ENCODE results near the gene SOX5. TPM values are rescaled to one million over a fixed set of nuclear protein-coding genes. Genes with fewer than 3 reads are reported as not detected.

The SOX5 gene
- polyA plus RNA-seq, 1 of the 3 experiments (the other 2 are of a cell fraction) = 0.21 TPM

DNA sequence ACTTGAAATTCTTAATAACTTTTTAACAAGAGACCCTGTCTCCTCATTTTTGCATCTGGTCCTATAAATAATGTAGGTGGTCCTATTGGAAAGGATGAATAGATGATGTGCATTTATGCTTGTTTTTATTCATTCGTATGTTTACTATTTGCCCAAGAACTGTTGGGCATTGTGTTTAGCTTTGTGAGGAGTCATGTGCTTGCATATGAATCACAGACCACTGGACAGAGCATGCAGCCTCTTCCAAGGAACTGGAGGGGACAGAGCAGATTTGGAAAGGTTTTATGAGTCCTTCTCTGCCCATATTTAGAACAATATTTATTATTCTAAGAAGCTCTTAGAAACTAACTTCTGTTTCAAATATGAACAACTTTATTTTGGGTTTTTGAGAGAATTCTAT, 414.0 kb downstream of the SOX5 start:
- no peaks in the 10 kb centered on the region for H3K36me3 ChIP-seq (replicated peaks in 1 of 2; ENCODE audit: control insufficient read depth in 1 of 2, insufficient read depth in 2 of 2, low read length in 1 of 2)
- POLR2A ChIA-PET = no interaction called here
- no peak for TF ChIP-seq FOXJ3 (CRISPR knock-in tag; IDR thresholded peaks at IDR 0.05)
- no peak for TF ChIP-seq CTCF (IDR thresholded peaks at IDR 0.05)
- TF ChIP-seq EZH2phosphoT487 (IDR thresholded peaks at IDR 0.05; ENCODE audit: borderline replicate concordance, low read depth) = no peak
- no peak for TF ChIP-seq NRF1 (IDR thresholded peaks at IDR 0.05; ENCODE audit: low read depth, low read length)
- no peak for TF ChIP-seq MXI1 (IDR thresholded peaks at IDR 0.05; ENCODE audit: low read depth, low read length)
- no peak for TF ChIP-seq RFX5 (IDR thresholded peaks at IDR 0.05; ENCODE audit: low read length)
- TF ChIP-seq TEAD4 (IDR thresholded peaks at IDR 0.05; ENCODE audit: borderline replicate concordance, insufficient read depth) = no peak
- TF ChIP-seq FOSL2 (IDR thresholded peaks at IDR 0.05; ENCODE audit: borderline replicate concordance, low read depth) = no peak
- TF ChIP-seq MEF2A (IDR thresholded peaks at IDR 0.05; ENCODE audit: borderline replicate concordance, low read depth) = no peak
- TF ChIP-seq, protein P1, sequence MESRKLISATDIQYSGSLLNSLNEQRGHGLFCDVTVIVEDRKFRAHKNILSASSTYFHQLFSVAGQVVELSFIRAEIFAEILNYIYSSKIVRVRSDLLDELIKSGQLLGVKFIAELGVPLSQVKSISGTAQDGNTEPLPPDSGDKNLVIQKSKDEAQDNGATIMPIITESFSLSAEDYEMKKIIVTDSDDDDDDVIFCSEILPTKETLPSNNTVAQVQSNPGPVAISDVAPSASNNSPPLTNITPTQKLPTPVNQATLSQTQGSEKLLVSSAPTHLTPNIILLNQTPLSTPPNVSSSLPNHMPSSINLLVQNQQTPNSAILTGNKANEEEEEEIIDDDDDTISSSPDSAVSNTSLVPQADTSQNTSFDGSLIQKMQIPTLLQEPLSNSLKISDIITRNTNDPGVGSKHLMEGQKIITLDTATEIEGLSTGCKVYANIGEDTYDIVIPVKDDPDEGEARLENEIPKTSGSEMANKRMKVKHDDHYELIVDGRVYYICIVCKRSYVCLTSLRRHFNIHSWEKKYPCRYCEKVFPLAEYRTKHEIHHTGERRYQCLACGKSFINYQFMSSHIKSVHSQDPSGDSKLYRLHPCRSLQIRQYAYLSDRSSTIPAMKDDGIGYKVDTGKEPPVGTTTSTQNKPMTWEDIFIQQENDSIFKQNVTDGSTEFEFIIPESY (IDR thresholded peaks at IDR 0.05; ENCODE audit: borderline replicate concordance, low read depth) = no peak
- TF ChIP-seq CHD2 (IDR thresholded peaks at IDR 0.05; ENCODE audit: low read length, partially characterized antibody) = no peak
- no peak for TF ChIP-seq RCOR1 (IDR thresholded peaks at IDR 0.05; ENCODE audit: low read length)
- TF ChIP-seq SMC3 (IDR thresholded peaks at IDR 0.05; ENCODE audit: low read depth, low read length) = no peak
- no peaks in the 10 kb centered on the region for H3K9me2 ChIP-seq
- CTCF ChIA-PET = interaction anchor here (1.1 kb wide), 1 partner anchor 10 kb away, joined by 3 read pairs; no protein-coding TSS in a partner anchor
- H3K4me3 ChIP-seq (ENCODE audit: low read depth in 2 of 2, low read length in 1 of 2) = no peak overlapping the region
- no peak for DNase-seq
- no peak overlapping the region for H3K27ac ChIP-seq (ENCODE audit: low read depth in 2 of 2, low read length in 1 of 2)
- H4K20me1 ChIP-seq (ENCODE audit: insufficient read depth) = no peaks in the 10 kb centered on the region
- H2AFZ ChIP-seq (ENCODE audit: low read depth) = no peak overlapping the region
- H3K9ac ChIP-seq = no peak overlapping the region
- H3K4me1 ChIP-seq (ENCODE audit: control insufficient read depth in 1 of 2, insufficient read depth in 2 of 2, low read depth in 1 of 2, low read length in 1 of 2) = peaks cover 0 to 2% of the 10 kb centered on the region in 2 experiments; a peak in 2 of 4 replicates
- no peaks in the 10 kb centered on the region for H3K27me3 ChIP-seq (ENCODE audit: insufficient read depth)
- no peaks in the 10 kb centered on the region for H3K79me2 ChIP-seq (ENCODE audit: insufficient read depth)
- WGBS (ENCODE audit: low lambda C conversion rate) = 32% methylated on average over 1 of the region's 1 CpG
- H3K4me2 ChIP-seq = no peak overlapping the region
- no peaks in the 10 kb centered on the region for H3K9me3 ChIP-seq
- no peaks in the 10 kb centered on the region for H3F3A ChIP-seq (replicated peaks; ENCODE audit: insufficient read depth)

DNA sequence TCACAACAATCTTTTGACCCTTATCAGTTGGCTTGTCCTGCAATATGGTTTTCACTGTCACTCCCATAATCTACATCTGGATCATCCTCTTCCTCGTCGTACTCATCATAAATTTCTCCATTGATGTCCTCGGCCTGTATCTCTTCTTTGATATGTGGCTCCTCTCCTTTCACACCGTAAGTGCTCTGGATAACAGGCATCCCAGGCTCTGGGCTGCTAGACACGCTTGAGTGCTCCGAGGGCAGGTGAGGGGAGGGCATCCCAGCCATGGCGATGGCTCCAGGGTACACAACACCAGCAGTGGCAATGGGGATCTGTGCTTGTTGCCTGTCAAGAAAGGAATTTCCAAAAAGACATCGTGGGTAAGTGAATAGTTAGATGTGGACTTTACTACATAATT, 415.3 kb downstream of the SOX5 start:
- Histone ChIP-seq H3K4me2 (no peak overlapping the region), H3K9me2 (no peaks in the 10 kb centered on the region), H3K79me2 (ENCODE audit: insufficient read depth) (no peaks in the 10 kb centered on the region), H3K27me3 (ENCODE audit: insufficient read depth) (no peaks in the 10 kb centered on the region), H3K4me1 (ENCODE audit: control insufficient read depth in 1 of 2, insufficient read depth in 2 of 2, low read depth in 1 of 2, low read length in 1 of 2) (peaks cover 0 to 2% of the 10 kb centered on the region in 2 experiments; a peak in 2 of 4 replicates), H3K4me3 (ENCODE audit: low read depth in 2 of 2, low read length in 1 of 2) (no peak overlapping the region), H3K27ac (ENCODE audit: low read depth in 2 of 2, low read length in 1 of 2) (no peak overlapping the region), H3K9ac (no peak overlapping the region), H3K36me3 (replicated peaks in 1 of 2; ENCODE audit: control insufficient read depth in 1 of 2, insufficient read depth in 2 of 2, low read length in 1 of 2) (no peaks in the 10 kb centered on the region), H2AFZ (ENCODE audit: low read depth) (no peak overlapping the region), H3F3A (replicated peaks; ENCODE audit: insufficient read depth) (no peaks in the 10 kb centered on the region), H4K20me1 (ENCODE audit: insufficient read depth) (no peaks in the 10 kb centered on the region), H3K9me3 (no peaks in the 10 kb centered on the region)
- 59% methylated on average over 8 of the region's 8 CpGs for WGBS (ENCODE audit: low lambda C conversion rate)
- no peak for DNase-seq
- ChIA-PET POLR2A (no interaction called here), CTCF (no interaction called here)
- TF ChIP-seq, protein P2, sequence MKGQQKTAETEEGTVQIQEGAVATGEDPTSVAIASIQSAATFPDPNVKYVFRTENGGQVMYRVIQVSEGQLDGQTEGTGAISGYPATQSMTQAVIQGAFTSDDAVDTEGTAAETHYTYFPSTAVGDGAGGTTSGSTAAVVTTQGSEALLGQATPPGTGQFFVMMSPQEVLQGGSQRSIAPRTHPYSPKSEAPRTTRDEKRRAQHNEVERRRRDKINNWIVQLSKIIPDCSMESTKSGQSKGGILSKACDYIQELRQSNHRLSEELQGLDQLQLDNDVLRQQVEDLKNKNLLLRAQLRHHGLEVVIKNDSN (IDR thresholded peaks at IDR 0.05; ENCODE audit: borderline replicate concordance, low read depth) = no peak
- TF ChIP-seq, protein P3, sequence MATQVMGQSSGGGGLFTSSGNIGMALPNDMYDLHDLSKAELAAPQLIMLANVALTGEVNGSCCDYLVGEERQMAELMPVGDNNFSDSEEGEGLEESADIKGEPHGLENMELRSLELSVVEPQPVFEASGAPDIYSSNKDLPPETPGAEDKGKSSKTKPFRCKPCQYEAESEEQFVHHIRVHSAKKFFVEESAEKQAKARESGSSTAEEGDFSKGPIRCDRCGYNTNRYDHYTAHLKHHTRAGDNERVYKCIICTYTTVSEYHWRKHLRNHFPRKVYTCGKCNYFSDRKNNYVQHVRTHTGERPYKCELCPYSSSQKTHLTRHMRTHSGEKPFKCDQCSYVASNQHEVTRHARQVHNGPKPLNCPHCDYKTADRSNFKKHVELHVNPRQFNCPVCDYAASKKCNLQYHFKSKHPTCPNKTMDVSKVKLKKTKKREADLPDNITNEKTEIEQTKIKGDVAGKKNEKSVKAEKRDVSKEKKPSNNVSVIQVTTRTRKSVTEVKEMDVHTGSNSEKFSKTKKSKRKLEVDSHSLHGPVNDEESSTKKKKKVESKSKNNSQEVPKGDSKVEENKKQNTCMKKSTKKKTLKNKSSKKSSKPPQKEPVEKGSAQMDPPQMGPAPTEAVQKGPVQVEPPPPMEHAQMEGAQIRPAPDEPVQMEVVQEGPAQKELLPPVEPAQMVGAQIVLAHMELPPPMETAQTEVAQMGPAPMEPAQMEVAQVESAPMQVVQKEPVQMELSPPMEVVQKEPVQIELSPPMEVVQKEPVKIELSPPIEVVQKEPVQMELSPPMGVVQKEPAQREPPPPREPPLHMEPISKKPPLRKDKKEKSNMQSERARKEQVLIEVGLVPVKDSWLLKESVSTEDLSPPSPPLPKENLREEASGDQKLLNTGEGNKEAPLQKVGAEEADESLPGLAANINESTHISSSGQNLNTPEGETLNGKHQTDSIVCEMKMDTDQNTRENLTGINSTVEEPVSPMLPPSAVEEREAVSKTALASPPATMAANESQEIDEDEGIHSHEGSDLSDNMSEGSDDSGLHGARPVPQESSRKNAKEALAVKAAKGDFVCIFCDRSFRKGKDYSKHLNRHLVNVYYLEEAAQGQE (IDR thresholded peaks at IDR 0.05; ENCODE audit: low read depth, low read length) = no peak
- no peak for TF ChIP-seq NFIC (IDR thresholded peaks at IDR 0.05; ENCODE audit: borderline replicate concordance)
- no peak for TF ChIP-seq CHD2 (IDR thresholded peaks at IDR 0.05; ENCODE audit: low read length, partially characterized antibody)
- TF ChIP-seq EZH2phosphoT487 (IDR thresholded peaks at IDR 0.05; ENCODE audit: borderline replicate concordance, low read depth) = no peak
- TF ChIP-seq TCF12 (IDR thresholded peaks at IDR 0.05) = no peak
- no peak for TF ChIP-seq TAF1 (IDR thresholded peaks at IDR 0.05; ENCODE audit: borderline replicate concordance, low read depth, low read length)
- no peak for TF ChIP-seq MXI1 (IDR thresholded peaks at IDR 0.05; ENCODE audit: low read depth, low read length)
- TF ChIP-seq RFX5 (IDR thresholded peaks at IDR 0.05; ENCODE audit: low read length) = no peak
- TF ChIP-seq JUND (IDR thresholded peaks at IDR 0.05) = no peak
- TF ChIP-seq GATA2 (CRISPR knock-in tag; IDR thresholded peaks at IDR 0.05) = no peak
- TF ChIP-seq RXRA (IDR thresholded peaks at IDR 0.05; ENCODE audit: borderline replicate concordance, low read depth) = no peak

Measured in SK-N-SH (cell line).